Measurements from ENCODE around the gene CCBE1.
"Not testable (repeated sequence)": the region's sequence is repeated elsewhere in the genome, so short reads cannot be mapped to it uniquely, and the experiment has no call there.

CCBE1 gene

DNA sequence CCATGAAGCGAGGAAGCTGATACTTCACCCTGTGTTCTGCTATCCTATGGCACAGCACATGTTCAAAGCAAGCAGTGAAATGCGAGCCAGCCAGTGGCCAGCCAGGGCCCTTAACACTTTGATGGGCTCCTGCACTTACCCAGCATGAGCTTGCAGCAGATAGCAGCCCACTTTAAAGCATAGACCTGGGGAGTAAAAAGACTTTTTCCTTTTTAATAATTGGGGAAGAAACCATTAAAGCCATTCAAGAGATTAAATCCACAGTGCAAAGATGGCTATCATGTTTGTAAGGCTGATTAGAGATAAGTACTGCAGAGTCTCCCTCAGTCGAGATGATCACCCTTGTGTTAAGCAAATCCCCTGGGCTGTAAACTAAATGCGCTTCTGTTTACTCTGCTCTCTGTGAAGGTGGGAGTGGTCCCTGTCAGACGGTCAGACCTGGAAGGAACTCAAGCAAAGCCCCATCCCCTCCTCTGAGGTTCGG, 15.7 kb downstream of the CCBE1 start:
- DNase-seq (ENCODE audit: low read depth): no peak

- no peak for DNase-seq (ENCODE audit: low read depth)
These were observed 16.2 kb downstream of the CCBE1 start for GRCh38 chr18:59681051-59681450.

DNA sequence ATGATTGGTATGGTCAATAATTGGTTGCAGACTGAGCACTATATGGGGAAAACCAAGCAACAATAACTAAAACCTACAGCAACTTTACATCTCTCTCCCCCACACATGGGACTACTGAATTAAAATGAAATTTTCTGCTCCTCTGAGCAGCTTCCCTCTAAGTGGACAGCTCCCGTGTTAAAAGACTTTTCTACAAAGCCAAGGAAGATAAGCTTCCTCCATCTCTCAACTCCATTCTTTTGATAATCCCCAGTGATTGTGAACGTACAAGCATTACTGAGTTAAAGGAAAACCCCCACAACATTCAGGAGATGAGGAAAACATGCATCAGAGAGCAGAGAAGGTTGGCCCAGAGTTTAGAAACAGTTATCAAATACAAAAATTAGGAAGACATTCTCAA, 21.9 kb downstream of the CCBE1 start:
- no peak for DNase-seq (ENCODE audit: low read depth)

GRCh38 chr18:59674903-59675270, 22.3 kb downstream of the CCBE1 start:
- no peak for DNase-seq (ENCODE audit: low read depth)

- no peak for DNase-seq (ENCODE audit: low read depth)
These were observed 22.9 kb downstream of the CCBE1 start for GRCh38 chr18:59674186-59674902.

- DNase-seq (ENCODE audit: low read depth): peak; percentile 44
These were observed 24.9 kb downstream of the CCBE1 start for GRCh38 chr18:59672235-59672711.

DNA sequence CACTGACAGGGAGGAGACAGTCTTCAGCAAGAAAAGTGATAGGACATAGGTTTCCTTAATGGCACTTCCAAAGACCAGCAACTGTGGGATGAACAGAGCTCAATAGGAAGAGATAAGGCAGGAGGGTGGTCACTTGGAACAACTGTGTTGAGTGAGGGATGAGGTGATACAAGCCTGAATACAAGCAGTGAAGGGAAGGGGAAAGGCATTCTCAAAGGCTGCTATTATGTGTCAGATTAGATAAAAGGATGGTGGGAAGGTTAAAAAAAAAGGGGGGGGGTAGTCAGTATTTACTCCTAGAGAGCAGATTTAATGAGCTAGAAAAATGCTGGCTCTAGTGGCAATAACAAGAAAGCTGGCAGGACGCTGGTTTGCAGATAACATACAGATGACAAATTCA, 25.7 kb downstream of the CCBE1 start:
- DNase-seq (ENCODE audit: low read depth): no peak

- peak; percentile 79 for DNase-seq (ENCODE audit: low read depth)
These were observed 27.2 kb downstream of the CCBE1 start for GRCh38 chr18:59669872-59670657.

GRCh38 chr18:59667488-59667887, 29.7 kb downstream of the CCBE1 start:
- DNase-seq (ENCODE audit: low read depth): no peak

DNA sequence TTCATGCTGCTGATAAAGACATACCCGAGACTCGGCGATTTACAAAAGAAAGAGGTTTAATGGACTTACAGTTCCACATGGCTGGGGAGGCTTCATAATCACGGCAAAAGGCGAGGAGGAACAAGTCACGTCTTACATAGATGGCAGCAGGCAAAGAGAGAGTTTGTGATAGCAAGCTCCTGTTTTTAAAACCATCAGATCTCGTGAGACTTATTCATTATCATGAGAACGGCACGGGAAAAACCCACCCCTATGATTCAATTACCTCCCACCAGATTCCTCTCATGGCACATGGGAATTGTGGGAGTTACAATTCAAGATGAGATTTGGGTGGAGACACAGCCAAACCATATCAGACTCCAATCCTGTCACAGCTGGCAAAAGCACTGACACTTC, 31.2 kb downstream of the CCBE1 start:
- DNase-seq (ENCODE audit: low read depth): not testable (repeated sequence)

DNA sequence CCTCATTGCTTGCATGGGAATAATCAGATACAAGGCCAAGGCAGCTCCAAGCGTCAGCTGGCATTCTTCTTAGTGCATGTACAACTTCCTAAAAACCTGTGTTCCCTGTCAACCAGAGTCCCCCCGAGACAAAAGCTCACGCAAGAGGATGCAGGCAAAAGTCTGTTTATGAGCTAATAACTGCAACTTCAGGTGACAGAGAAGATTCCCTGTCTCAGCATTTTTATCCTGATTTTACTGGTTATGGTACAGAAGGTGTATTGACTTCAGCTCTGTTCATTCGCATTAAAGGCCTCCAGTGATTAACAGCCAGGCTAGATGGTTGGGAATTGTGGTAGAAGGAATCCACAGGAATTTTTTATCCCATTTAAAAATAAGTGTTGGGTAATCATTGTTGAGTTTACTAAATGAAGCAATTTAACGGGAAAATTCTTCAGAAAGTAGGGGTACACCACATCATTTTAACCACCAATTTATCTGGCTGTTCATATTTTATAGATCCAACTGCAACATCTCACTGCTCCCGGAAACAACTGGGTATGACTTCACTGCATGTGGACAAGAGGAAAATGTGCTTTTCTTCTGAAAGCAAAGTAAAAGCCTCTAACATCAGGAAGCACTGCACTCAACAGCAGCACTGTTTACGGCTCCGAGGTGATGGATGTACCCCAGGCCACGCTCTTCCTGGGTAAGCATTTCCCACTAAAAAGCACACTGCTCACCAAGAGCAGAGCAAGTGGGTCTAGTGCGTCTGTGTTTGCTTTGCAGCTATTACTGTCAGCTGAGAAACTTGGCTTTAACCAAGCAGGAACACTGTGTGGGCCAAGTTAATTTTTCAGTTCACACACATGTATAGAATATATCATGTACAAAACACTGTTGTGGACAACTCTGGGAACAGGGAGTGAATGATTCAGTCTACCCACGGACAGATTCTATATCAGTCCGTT, 31.9 kb downstream of the CCBE1 start:
- peak; percentile 72 for DNase-seq (ENCODE audit: low read depth)

GRCh38 chr18:59664329-59664728, 32.9 kb downstream of the CCBE1 start:
- no peak for DNase-seq (ENCODE audit: low read depth)

DNA sequence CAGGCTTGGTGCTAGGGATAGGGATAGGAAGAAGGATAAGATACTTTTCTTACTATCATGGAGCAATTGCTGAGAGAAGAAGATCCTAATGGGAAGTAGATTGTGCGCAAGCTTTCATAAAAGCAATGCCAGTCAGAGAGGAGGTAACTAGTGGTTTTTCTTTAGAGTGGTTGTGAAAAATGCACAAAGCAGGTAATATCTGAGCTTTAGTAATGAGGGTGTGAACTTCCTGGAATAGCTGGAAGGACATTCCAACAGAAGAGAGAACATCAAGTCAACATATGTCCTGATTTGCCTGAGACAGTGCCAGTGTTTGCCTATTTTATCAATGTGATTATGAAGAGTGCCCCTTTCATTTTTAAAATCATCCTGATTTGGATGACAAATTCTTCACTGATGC, 34.1 kb downstream of the CCBE1 start:
- no peak for DNase-seq (ENCODE audit: low read depth)

GRCh38 chr18:59661891-59662701, 35.1 kb downstream of the CCBE1 start:
- peak; percentile 66 for DNase-seq (ENCODE audit: low read depth)

- peak; percentile 64 for DNase-seq (ENCODE audit: low read depth)
These were observed 36.2 kb downstream of the CCBE1 start for GRCh38 chr18:59660786-59661743.

- no peak for DNase-seq (ENCODE audit: low read depth)
These were observed 36.9 kb downstream of the CCBE1 start for GRCh38 chr18:59660366-59660765.

DNA sequence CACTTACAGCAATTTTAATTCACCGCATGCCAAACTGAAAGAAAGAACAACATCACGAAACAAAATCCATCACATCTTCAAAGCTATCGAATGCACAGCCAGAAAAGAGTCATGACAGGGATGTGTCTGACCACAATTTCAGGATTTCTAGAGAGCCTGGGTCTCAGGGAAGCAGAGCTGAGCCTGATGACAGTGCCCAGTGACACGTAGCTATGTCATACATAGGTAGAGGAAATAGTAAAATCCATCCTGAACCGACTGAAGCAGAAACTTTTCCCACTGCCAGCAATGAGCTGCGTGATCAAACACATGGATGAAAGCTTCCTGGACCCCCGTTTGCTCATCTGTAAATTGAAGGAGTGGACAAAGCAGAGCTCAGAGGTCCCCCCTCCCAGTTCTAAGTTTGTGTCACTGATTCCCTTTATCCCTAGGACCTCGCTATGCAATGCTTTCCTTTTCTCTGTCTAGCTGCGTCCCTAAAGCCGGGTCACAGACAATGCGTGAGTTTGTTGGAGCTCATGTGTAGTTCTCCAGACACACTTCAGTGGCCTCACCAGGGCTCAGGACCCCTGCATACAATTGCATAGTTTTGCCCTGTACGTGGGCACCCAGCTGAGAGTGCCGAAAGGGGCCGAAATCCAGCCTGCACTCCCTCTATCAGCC, 37.6 kb downstream of the CCBE1 start:
- DNase-seq (ENCODE audit: low read depth): peak; percentile 28

GRCh38 chr18:59658941-59659340, 38.3 kb downstream of the CCBE1 start:
- no peak for DNase-seq (ENCODE audit: low read depth)

GRCh38 chr18:59657012-59657411, 40.2 kb downstream of the CCBE1 start:
- DNase-seq (ENCODE audit: low read depth): no peak

All from EH (cell line).